Endometrium (tissue), 2 donors: Measurements from ENCODE around the gene CLCN5.

Experiments used
- FAIRE-seq: peaks from 2 replicates; lab custom pipeline; 2012; peaks lifted over from hg19 to GRCh38; lab: Jason Lieb, UNC
- donor health status: control.
- donor health status: control.

CLCN5 gene

GRCh38 chrX:49922291-49923241 lies at the start of gene CLCN5:
Gene CLCN5 (plus strand): TSS chrX:49922596. CDS start chrX:49925299, 2,703 bp downstream.
- FAIRE-seq, result peak; percentile 53

- FAIRE-seq, result no peak
Observed at GRCh38 chrX:49876750-49877149, 45.6 kb upstream of the CLCN5 start.

- no peak for FAIRE-seq
Observed at GRCh38 chrX:49877397-49878101, 44.8 kb upstream of the CLCN5 start.

- FAIRE-seq, result no peak
Observed at GRCh38 chrX:49878128-49878833, 44.1 kb upstream of the CLCN5 start.

- no peak for FAIRE-seq
Observed at GRCh38 chrX:49878834-49879655, 43.4 kb upstream of the CLCN5 start, which contains the start of gene USP27X. Gene USP27X (plus strand): TSS chrX:49879484. CDS start chrX:49880308, 824 bp downstream.

GRCh38 chrX:49879656-49880277 lies 42.6 kb upstream of the CLCN5 start:
- no peak for FAIRE-seq

GRCh38 chrX:49880668-49881067 lies 41.7 kb upstream of the CLCN5 start:
- no peak for FAIRE-seq

GRCh38 chrX:49884290-49884862 lies 38.0 kb upstream of the CLCN5 start:
- FAIRE-seq, result no peak

GRCh38 chrX:49892542-49892941 lies 29.9 kb upstream of the CLCN5 start:
- FAIRE-seq, result no peak

- no peak for FAIRE-seq
Observed at GRCh38 chrX:49896951-49897350, 25.4 kb upstream of the CLCN5 start.

- FAIRE-seq, result no peak
Observed at GRCh38 chrX:49901048-49901447, 21.3 kb upstream of the CLCN5 start.

GRCh38 chrX:49910344-49910743 lies 12.1 kb upstream of the CLCN5 start:
- FAIRE-seq, result no peak

GRCh38 chrX:49912086-49912485 lies 10.3 kb upstream of the CLCN5 start:
- no peak for FAIRE-seq

GRCh38 chrX:49912861-49913260 lies 9.5 kb upstream of the CLCN5 start:
- FAIRE-seq, result no peak

- FAIRE-seq, result no peak
Observed at GRCh38 chrX:49915361-49916222, 6.8 kb upstream of the CLCN5 start.

- FAIRE-seq, result peak; percentile 29
Observed at GRCh38 chrX:49919617-49920016, 2.8 kb upstream of the CLCN5 start.

- no peak for FAIRE-seq
Observed at GRCh38 chrX:49921109-49921508, 1.3 kb upstream of the CLCN5 start.

GRCh38 chrX:49925176-49925575 lies 2.8 kb downstream of the CLCN5 start:
- no peak for FAIRE-seq

GRCh38 chrX:49930039-49930438 lies 7.6 kb downstream of the CLCN5 start:
- no peak for FAIRE-seq

GRCh38 chrX:49932791-49933190 lies 10.4 kb downstream of the CLCN5 start:
- no peak for FAIRE-seq
